ENCODE data around the gene IQSEC1. TPM values are rescaled to one million over a fixed set of nuclear protein-coding genes. Genes with fewer than 3 reads are reported as not detected.

Gene IQSEC1
- total and polyA plus RNA-seq, 9 of the 15 experiments (the other 6 are each of a cell fraction or from before 2014, with no cell fraction given), result 0.56 to 39.0 (median 6.8) TPM

DNA sequence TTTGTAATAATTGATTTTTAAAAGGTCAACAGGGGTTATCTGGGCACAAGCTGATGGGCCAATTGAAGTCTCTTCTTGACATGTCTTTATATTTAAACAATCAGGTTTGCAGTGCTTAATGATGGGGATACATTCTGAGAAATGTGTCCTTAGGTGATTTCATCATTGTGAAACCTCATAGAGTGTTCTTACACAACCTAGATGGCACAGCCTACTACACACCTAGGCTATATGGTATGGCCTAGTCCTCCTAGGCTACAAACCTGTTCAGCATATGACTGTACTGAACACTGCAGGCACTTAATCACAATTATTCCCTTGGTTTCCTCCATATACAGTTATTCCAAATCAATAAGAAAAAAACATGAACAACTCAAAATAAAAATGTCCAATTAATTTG, 75.8 kb downstream of the IQSEC1 start:
- in situ Hi-C loops (cut with MboI), result no loop called here
- no peaks in the 10 kb centered on the region for H3K36me3 ChIP-seq (ENCODE audit: control insufficient read depth, insufficient read depth, low read length)
- no peak overlapping the region for H3K4me2 ChIP-seq (ENCODE audit: insufficient read depth, low read length)
- no peak overlapping the region for H3K4me3 ChIP-seq
- FAIRE-seq, result no peak
- peaks cover 56% of the 10 kb centered on the region in 2 experiments for H3K4me1 ChIP-seq (replicated peaks in 1 of 2; ENCODE audit: control insufficient read depth in 2 of 2, insufficient read depth in 2 of 2, low read length in 2 of 2)
- TF ChIP-seq, protein P1, sequence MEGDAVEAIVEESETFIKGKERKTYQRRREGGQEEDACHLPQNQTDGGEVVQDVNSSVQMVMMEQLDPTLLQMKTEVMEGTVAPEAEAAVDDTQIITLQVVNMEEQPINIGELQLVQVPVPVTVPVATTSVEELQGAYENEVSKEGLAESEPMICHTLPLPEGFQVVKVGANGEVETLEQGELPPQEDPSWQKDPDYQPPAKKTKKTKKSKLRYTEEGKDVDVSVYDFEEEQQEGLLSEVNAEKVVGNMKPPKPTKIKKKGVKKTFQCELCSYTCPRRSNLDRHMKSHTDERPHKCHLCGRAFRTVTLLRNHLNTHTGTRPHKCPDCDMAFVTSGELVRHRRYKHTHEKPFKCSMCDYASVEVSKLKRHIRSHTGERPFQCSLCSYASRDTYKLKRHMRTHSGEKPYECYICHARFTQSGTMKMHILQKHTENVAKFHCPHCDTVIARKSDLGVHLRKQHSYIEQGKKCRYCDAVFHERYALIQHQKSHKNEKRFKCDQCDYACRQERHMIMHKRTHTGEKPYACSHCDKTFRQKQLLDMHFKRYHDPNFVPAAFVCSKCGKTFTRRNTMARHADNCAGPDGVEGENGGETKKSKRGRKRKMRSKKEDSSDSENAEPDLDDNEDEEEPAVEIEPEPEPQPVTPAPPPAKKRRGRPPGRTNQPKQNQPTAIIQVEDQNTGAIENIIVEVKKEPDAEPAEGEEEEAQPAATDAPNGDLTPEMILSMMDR (IDR thresholded peaks at IDR 0.05 in 2 of 3, conservative IDR thresholded peaks at IDR 0.05 in 1 of 3; ENCODE audit: insufficient read depth in 2 of 3, low read depth in 1 of 3, low read length in 3 of 3), result no peak
- TF ChIP-seq ATF3 (IDR thresholded peaks at IDR 0.05) (0 out of 2 replicates have a peak, but pooled peaks have one; percentile 28), ATF3 (CRISPR knock-in tag; conservative IDR thresholded peaks at IDR 0.05) (no peak), PYGO2 (tag; IDR thresholded peaks at IDR 0.05) (no peak), CEBPB (tag; IDR thresholded peaks at IDR 0.05) (peak; percentile 70), CEBPG (CRISPR knock-in tag; IDR thresholded peaks at IDR 0.05) (no peak), CEBPG (tag; conservative IDR thresholded peaks at IDR 0.05 in 1 of 2, IDR thresholded peaks at IDR 0.05 in 1 of 2) (peak in 1 of 2 experiments; percentile 36; a peak in 1 of 4 replicates), SMARCA4 (IDR thresholded peaks at IDR 0.05) (no peak)
- no peak for DNase-seq (ENCODE audit: extremely low read depth in 1 of 4, low spot score in 3 of 4)
- no peak overlapping the region for H3K9ac ChIP-seq (ENCODE audit: insufficient read depth in 1 of 2, low read depth in 2 of 2, low read length in 2 of 2)
- CTCF ChIA-PET (ENCODE audit: low intra/inter-chr PET ratio), result no interaction called here
- intact Hi-C loops (cut with micrococcal nuclease), result loop anchor here (10.0 kb wide), 3 partner anchors 203 to 513 kb away; partner anchors contain the start of genes CAND2 and TSEN2
- BruUV-seq (replicated peaks), result no TSS peak
- no peaks in the 10 kb centered on the region for H3K27me3 ChIP-seq (ENCODE audit: control insufficient read depth in 2 of 2, insufficient read depth in 2 of 2, low read length in 2 of 2)
- H3K9me1 ChIP-seq (ENCODE audit: control insufficient read depth, insufficient read depth, low read length), result peaks cover 4% of the 10 kb centered on the region
- POLR2A ChIA-PET, result interaction anchor here (4.3 kb wide), 1 partner anchor 8 kb away, joined by 18 read pairs; no protein-coding TSS in a partner anchor
- peaks cover 18% of the 10 kb centered on the region for H3K79me2 ChIP-seq (ENCODE audit: control insufficient read depth, insufficient read depth, low read length)
- no peaks in the 10 kb centered on the region for H4K20me1 ChIP-seq (replicated peaks; ENCODE audit: control insufficient read depth, insufficient read depth, low read length)
- ATAC-seq, result no peak
- no peaks in the 10 kb centered on the region for H3K9me3 ChIP-seq (replicated peaks; ENCODE audit: control insufficient read depth, insufficient read depth, low read depth, low read length)
- no peak overlapping the region for H2AFZ ChIP-seq (ENCODE audit: low read depth, low read length)
- peak overlapping the region; percentile 15; the same call in 1 of the 3 replicates for H3K27ac ChIP-seq (ENCODE audit: extremely low read depth, low read depth, low read length)
